Mesodermal cell (in vitro differentiated cells): Measurements from ENCODE around the gene NMNAT1.
A peak's percentile ranks its signal among the peaks of the same experiment; 100 is the strongest.
"Not testable (repeated sequence)": the region's sequence is repeated elsewhere in the genome, so short reads cannot be mapped to it uniquely, and the experiment has no call there.

Experiments
- H3K27ac ChIP-seq: 2 replicates; pipeline ENCODE4 v1.7.0; 2013; ENCODE audit warnings: mild to moderate bottlenecking, low read depth, low read length, moderate library complexity; ENCODE audit not compliant: severe bottlenecking
- H3K36me3 ChIP-seq: 2 replicates; pipeline ENCODE4 v1.7.1; 2013; ENCODE audit warnings: mild to moderate bottlenecking, low read length, moderate library complexity; ENCODE audit not compliant: control insufficient read depth, insufficient read depth
- H3K4me1 ChIP-seq: one replicate; pipeline ENCODE4 v1.7.1; 2013; ENCODE audit warnings: mild to moderate bottlenecking, low read length; ENCODE audit not compliant: insufficient read depth, control insufficient read depth, poor library complexity, severe bottlenecking
- H3K4me3 ChIP-seq: 2 replicates; pipeline ENCODE4 v1.7.0; 2013; ENCODE audit warnings: low read length, control low read depth, mild to moderate bottlenecking; ENCODE audit not compliant: insufficient read depth, poor library complexity, severe bottlenecking; ENCODE audit errors: extremely low read depth
- H3K9me3 ChIP-seq: 2 replicates; pipeline ENCODE4 v1.7.1; 2013; ENCODE audit warnings: mild to moderate bottlenecking, low read length, moderate library complexity; ENCODE audit not compliant: control insufficient read depth
- WGBS, 2 experiments: methylation state at CpG; one replicate each; pipeline ENCODE4 v1.1.5; 2013; ENCODE audit warnings: missing lambda C conversion rate in 2 of 2; ENCODE audit not compliant: insufficient coverage in 2 of 2; 5-methylcytosine and 5-hydroxymethylcytosine counted together

Gene NMNAT1

GRCh38 chr1:9985001-9985400 lies 41.7 kb downstream of the NMNAT1 start:
- no peak overlapping the region for H3K27ac ChIP-seq
- no peaks in the 10 kb centered on the region for H3K4me1 ChIP-seq
- no peak overlapping the region for H3K4me3 ChIP-seq
- H3K36me3 ChIP-seq: peaks cover 26% of the 10 kb centered on the region
- WGBS, 2 experiments: 64 to 69% methylated on average over 4 to 5 of the region's 6 CpGs
- no peaks in the 10 kb centered on the region for H3K9me3 ChIP-seq

DNA sequence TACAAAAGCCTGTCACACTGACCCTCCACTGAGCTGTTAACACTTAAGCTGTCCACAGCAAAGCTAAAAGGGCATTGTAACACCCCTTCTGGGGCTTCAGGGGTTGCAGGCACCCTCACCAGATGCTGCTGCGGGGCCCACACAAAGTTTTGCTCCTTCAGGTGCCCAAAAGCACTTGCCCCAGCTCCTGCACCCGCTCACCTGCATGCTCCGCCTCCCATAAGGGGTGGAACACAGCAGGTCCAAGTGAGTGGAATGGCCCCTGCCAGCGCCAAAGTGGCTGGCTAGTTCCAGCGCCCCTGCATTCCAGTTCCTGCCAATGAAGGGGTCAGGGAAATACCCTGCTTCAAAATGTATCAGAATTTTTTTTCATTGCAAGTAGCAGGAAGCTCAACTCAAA lies 46.5 kb downstream of the NMNAT1 start:
- no peak overlapping the region for H3K27ac ChIP-seq
- no peak overlapping the region for H3K4me3 ChIP-seq
- WGBS, 2 experiments: 78 to 94% methylated on average over 5 of the region's 5 CpGs
- H3K4me1 ChIP-seq: no peaks in the 10 kb centered on the region
- no peaks in the 10 kb centered on the region for H3K36me3 ChIP-seq
- no peaks in the 10 kb centered on the region for H3K9me3 ChIP-seq

- no peaks in the 10 kb centered on the region for H3K9me3 ChIP-seq
- WGBS, 2 experiments: 100% methylated on average over 1 of the region's 2 CpGs; no CpG with 5 or more reads in 1 of the 2 experiments
- no peak overlapping the region for H3K4me3 ChIP-seq
- H3K27ac ChIP-seq: no peak overlapping the region
- no peaks in the 10 kb centered on the region for H3K36me3 ChIP-seq
- H3K4me1 ChIP-seq: no peaks in the 10 kb centered on the region
Measured at GRCh38 chr1:9990944-9991343, 47.7 kb downstream of the NMNAT1 start.

GRCh38 chr1:9992910-9993309 lies 49.6 kb downstream of the NMNAT1 start:
- Histone ChIP-seq H3K4me3 (no peak overlapping the region), H3K4me1 (no peaks in the 10 kb centered on the region), H3K27ac (no peak overlapping the region), H3K9me3 (no peaks in the 10 kb centered on the region), H3K36me3 (no peaks in the 10 kb centered on the region)
- 92 to 93% methylated on average over 2 to 5 of the region's 5 CpGs for WGBS, 2 experiments

DNA sequence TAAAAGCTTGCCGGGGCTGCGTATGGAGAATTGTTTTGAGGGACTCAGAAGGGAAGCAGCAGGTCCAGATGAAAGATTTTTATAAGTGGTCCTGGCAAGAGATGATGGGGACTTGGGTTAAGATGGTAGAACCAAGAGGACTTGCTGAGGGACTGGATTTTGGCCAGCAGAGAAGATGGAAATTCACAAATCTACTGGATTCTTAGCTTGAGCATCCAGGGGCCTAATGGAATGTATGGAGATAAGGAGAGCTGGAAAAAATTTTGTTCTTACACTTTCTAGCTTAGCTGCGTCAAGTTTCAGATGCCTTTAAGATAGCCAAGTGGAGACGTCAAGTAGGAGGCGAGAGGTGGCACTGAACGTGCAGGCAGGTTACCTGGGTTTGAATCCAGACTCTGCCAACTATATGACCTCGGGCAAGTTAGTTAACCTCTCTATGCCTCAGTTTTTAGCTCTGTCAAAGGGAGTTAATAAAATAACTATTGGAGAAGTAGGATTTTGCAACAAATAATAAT lies 50.3 kb downstream of the NMNAT1 start:
- 91 to 95% methylated on average over 6 of the region's 7 CpGs for WGBS, 2 experiments
- Histone ChIP-seq H3K27ac (no peak overlapping the region), H3K4me1 (no peaks in the 10 kb centered on the region), H3K36me3 (no peaks in the 10 kb centered on the region), H3K4me3 (no peak overlapping the region), H3K9me3 (no peaks in the 10 kb centered on the region)

- 2 to 5% methylated on average over 44 to 47 of the region's 71 CpGs for WGBS, 2 experiments
- Histone ChIP-seq H3K27ac (no peak within 1 kb of the TSS), H3K4me3 (peak within 1 kb of the TSS; percentile 33), H3K36me3 (no peaks in the 10 kb centered on the region), H3K4me1 (no peaks in the 10 kb centered on the region), H3K9me3 (no peaks in the 10 kb centered on the region)
Measured at GRCh38 chr1:9996624-9997582, 53.6 kb downstream of the NMNAT1 start, which contains the start of gene RBP7. Gene RBP7 (plus strand): TSS chr1:9997228. CDS start chr1:9997259, 31 bp downstream.

DNA sequence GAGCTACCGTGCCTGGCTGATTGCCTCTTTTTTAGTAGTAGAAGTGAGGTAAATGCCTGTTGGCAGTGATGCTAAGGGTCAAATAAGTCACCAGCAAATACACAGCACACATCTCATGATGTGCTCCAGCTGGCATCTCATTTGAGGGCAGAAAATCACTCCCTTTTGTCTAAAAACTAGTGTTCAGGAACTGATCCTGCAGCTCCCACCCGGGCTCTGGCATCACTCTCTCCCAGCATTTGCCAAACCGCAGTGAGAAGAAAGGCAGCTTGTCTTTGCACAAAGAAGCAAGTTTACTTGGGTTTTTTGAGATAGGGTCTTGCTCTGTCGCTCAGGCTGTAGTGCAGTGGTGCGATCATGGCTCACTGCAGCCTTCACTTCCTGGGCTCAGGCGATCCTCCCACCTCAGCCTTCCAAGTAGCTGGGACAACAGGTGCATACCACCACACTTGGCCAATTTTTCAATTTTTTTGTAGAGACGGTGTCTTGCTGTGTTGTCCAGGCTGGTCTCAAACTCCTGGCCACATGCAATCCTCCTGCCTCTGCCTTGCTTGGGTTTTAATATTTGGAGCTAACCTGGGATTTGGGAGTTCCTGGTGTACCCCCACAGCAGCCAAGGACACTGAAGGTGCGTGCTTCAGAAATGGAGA lies 57.9 kb downstream of the NMNAT1 start:
- Histone ChIP-seq H3K4me1 (no peaks in the 10 kb centered on the region), H3K36me3 (no peaks in the 10 kb centered on the region), H3K27ac (no peak overlapping the region), H3K4me3 (no peak overlapping the region), H3K9me3 (no peaks in the 10 kb centered on the region)
- 85 to 96% methylated on average over 4 to 7 of the region's 8 CpGs for WGBS, 2 experiments

- H3K9me3 ChIP-seq, H3K27ac ChIP-seq, H3K4me1 ChIP-seq, H3K36me3 ChIP-seq, H3K4me3 ChIP-seq: not testable (repeated sequence)
- WGBS, 2 experiments: 89 to 97% methylated on average over 5 to 6 of the region's 8 CpGs
Measured at GRCh38 chr1:10005248-10005647, 62.0 kb downstream of the NMNAT1 start.

GRCh38 chr1:10007169-10007568 lies 63.9 kb downstream of the NMNAT1 start:
- WGBS, 2 experiments: 67 to 96% methylated on average over 2 to 3 of the region's 4 CpGs
- Histone ChIP-seq H3K4me3 (no peak overlapping the region), H3K4me1 (no peaks in the 10 kb centered on the region), H3K36me3 (no peaks in the 10 kb centered on the region), H3K9me3 (no peaks in the 10 kb centered on the region), H3K27ac (no peak overlapping the region)

DNA sequence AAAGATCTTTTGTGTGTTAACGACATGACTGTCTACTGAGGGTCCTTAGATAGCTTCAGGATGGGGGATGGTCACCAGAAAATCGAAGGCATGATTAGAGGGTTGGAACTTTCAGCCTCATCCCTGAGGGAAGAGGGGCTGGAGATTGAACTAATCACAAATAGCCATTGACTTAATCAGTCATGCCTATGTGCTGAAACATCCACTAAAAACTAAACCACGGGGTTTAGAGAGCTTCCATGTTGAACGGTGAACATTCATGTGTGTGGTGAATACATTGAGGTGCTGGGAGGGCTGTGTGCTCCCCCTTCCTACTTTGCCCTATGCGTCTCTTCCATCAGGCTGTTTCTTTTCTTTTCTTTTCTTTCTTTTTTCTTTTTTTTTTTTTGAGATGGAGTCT lies 70.7 kb downstream of the NMNAT1 start:
- WGBS, 2 experiments: 83 to 94% methylated on average over 2 of the region's 5 CpGs
- H3K4me3 ChIP-seq: no peak overlapping the region
- no peaks in the 10 kb centered on the region for H3K4me1 ChIP-seq
- no peaks in the 10 kb centered on the region for H3K36me3 ChIP-seq
- no peak overlapping the region for H3K27ac ChIP-seq
- no peaks in the 10 kb centered on the region for H3K9me3 ChIP-seq
